PC-3 (cell line): ENCODE data around the gene TTYH2.

Experiments
- CTCF ChIP-seq: fragments of 300-600 bp; sonication (generic); conservative IDR thresholded peaks from 2 replicates; pipeline ENCODE4 v1.5.1; 2017; ENCODE audit warnings: antibody characterized with exemption, low read depth, mild to moderate bottlenecking, low read length
- EZH2 ChIP-seq: fragments of 300-600 bp; sonication (generic); IDR thresholded peaks from one replicate; pipeline ENCODE4 v1.6.1; 2017; ENCODE audit warnings: antibody characterized with exemption, mild to moderate bottlenecking, low read length; ENCODE audit not compliant: unreplicated experiment
- EZH2phosphoT487 ChIP-seq: fragments of 300-600 bp; sonication (generic); IDR thresholded peaks from 2 replicates; pipeline ENCODE4 v1.6.1; 2018; ENCODE audit warnings: mild to moderate bottlenecking, antibody characterized with exemption, low read length, borderline replicate concordance

GRCh38 chr17:74190154-74190553, 23.2 kb upstream of the TTYH2 start:
- no peak for TF ChIP-seq CTCF
- TF ChIP-seq EZH2: no peak
- TF ChIP-seq EZH2phosphoT487: no peak
